Hepatocyte (in vitro differentiated cells): ENCODE measurements around the gene KRTAP1-1. TPM values are rescaled to one million over a fixed set of nuclear protein-coding genes. Genes with fewer than 3 reads are reported as not detected.
"Not testable (repeated sequence)": the region's sequence is repeated elsewhere in the genome, so short reads cannot be mapped to it uniquely, and the experiment has no call there.

ENCODE experiments used
- DNase-seq: peaks from one replicate; pipeline ENCODE4 v3.0.0-alpha.2; 2016; ENCODE audit warnings: low spot score
- H2AFZ ChIP-seq: fragments of 200-600 bp; sonication (generic); 2 replicates; pipeline ENCODE4 v1.6.0; 2016; ENCODE audit warnings: antibody characterized with exemption, mild to moderate bottlenecking
- H3K27ac ChIP-seq: fragments of 200-600 bp; sonication (generic); 2 replicates; pipeline ENCODE4 v1.5.1; 2016; ENCODE audit warnings: mild to moderate bottlenecking
- H3K27me3 ChIP-seq: fragments of 200-600 bp; sonication (generic); 2 replicates; pipeline ENCODE4 v1.6.1; 2016
- H3K36me3 ChIP-seq: fragments of 200-600 bp; sonication (generic); replicated peaks from 2 replicates; pipeline ENCODE4 v1.5.1; 2016; ENCODE audit warnings: low read depth; ENCODE audit not compliant: insufficient read depth
- H3K4me1 ChIP-seq: fragments of 200-600 bp; sonication (generic); 2 replicates; pipeline ENCODE4 v1.5.1; 2016; ENCODE audit warnings: mild to moderate bottlenecking, moderate library complexity; ENCODE audit not compliant: insufficient read depth
- H3K4me2 ChIP-seq: fragments of 200-600 bp; sonication (generic); 2 replicates; pipeline ENCODE4 v1.6.0; 2016
- H3K4me3 ChIP-seq: fragments of 200-600 bp; sonication (generic); 2 replicates; pipeline ENCODE4 v1.5.1; 2016; ENCODE audit warnings: mild to moderate bottlenecking
- H3K79me2 ChIP-seq: fragments of 200-600 bp; sonication (generic); 2 replicates; pipeline ENCODE4 v1.6.0; 2017; ENCODE audit warnings: mild to moderate bottlenecking
- H3K9me2 ChIP-seq: fragments of 200-600 bp; sonication (generic); replicated peaks from 2 replicates; pipeline ENCODE4 v1.6.0; 2017; ENCODE audit warnings: mild to moderate bottlenecking; ENCODE audit not compliant: insufficient read depth
- H3K9me3 ChIP-seq: fragments of 200-600 bp; sonication (generic); 2 replicates; pipeline ENCODE4 v1.5.1; 2016; ENCODE audit warnings: low read depth, mild to moderate bottlenecking
- H4K20me1 ChIP-seq: fragments of 200-600 bp; sonication (generic); 2 replicates; pipeline ENCODE4 v1.6.0; 2016; ENCODE audit warnings: mild to moderate bottlenecking; ENCODE audit not compliant: insufficient read depth, poor library complexity, severe bottlenecking
- CTCF ChIP-seq: fragments of 200-600 bp; sonication (generic); IDR thresholded peaks from 2 replicates; pipeline ENCODE4 v1.5.1; 2016; ENCODE audit warnings: antibody characterized with exemption, mild to moderate bottlenecking; ENCODE audit not compliant: poor library complexity
- EZH2 ChIP-seq: fragments of 200-600 bp; sonication (generic); IDR thresholded peaks from 2 replicates; pipeline ENCODE4 v1.6.1; 2016; ENCODE audit warnings: antibody characterized with exemption, mild to moderate bottlenecking, borderline replicate concordance
- EZH2phosphoT487 ChIP-seq: fragments of 200-600 bp; sonication (generic); IDR thresholded peaks from one replicate; pipeline ENCODE4 v1.6.1; 2018; ENCODE audit warnings: antibody characterized with exemption, mild to moderate bottlenecking, low read depth, moderate library complexity; ENCODE audit not compliant: unreplicated experiment, severe bottlenecking
- WGBS: methylation state at CpG from one replicate; pipeline ENCODE4 v1.1.6; 2016; ENCODE audit warnings: low lambda C conversion rate; ENCODE audit errors: missing lambda C conversion rate; 5-methylcytosine and 5-hydroxymethylcytosine counted together
- polyA plus RNA-seq: library from polyadenylated mRNA; unstranded; fragments of >200 nt; fragmentation: Nextera tagmentation; extraction: Ambion mirVana; gene quantifications from 2 replicates; pipeline ENCODE4 v1.2.1, GENCODE V29; 2016
- total RNA-seq: library from RNA; depleted of rRNA; stranded (reverse); fragments of >200 nt; gene quantifications from 2 replicates; pipeline ENCODE4 v1.2.3, GENCODE V29; 2014

KRTAP1-1 gene
- total and polyA plus RNA-seq, 2 experiments from 2014 or later, result not detected

GRCh38 chr17:41004397-41004796 is 36.9 kb downstream of the KRTAP1-1 start:
- H3K27me3 ChIP-seq, result no peaks in the 10 kb centered on the region
- DNase-seq, result no peak
- peaks cover 8% of the 10 kb centered on the region for H3K4me1 ChIP-seq
- no peak for TF ChIP-seq EZH2phosphoT487
- TF ChIP-seq EZH2, result no peak
- no peak for TF ChIP-seq CTCF
- no peaks in the 10 kb centered on the region for H3K9me2 ChIP-seq
- H3K9me3 ChIP-seq, result no peaks in the 10 kb centered on the region
- no peak overlapping the region for H3K27ac ChIP-seq
- no peak overlapping the region for H3K4me3 ChIP-seq
- H3K4me2 ChIP-seq, result no peak overlapping the region
- H3K79me2 ChIP-seq, result no peaks in the 10 kb centered on the region
- H3K36me3 ChIP-seq, result no peaks in the 10 kb centered on the region
- H4K20me1 ChIP-seq, result no peaks in the 10 kb centered on the region
- 100% methylated on average over 3 of the region's 3 CpGs for WGBS
- no peak overlapping the region for H2AFZ ChIP-seq

- WGBS, result 76% methylated on average over 4 of the region's 4 CpGs
Measured at GRCh38 chr17:41003926-41004325, 37.3 kb downstream of the KRTAP1-1 start.

GRCh38 chr17:41002814-41003213 is 38.4 kb downstream of the KRTAP1-1 start:
- H2AFZ ChIP-seq, result no peak overlapping the region
- no peak overlapping the region for H3K4me2 ChIP-seq
- no peaks in the 10 kb centered on the region for H3K9me3 ChIP-seq
- H3K79me2 ChIP-seq, result no peaks in the 10 kb centered on the region
- H4K20me1 ChIP-seq, result no peaks in the 10 kb centered on the region
- H3K27ac ChIP-seq, result no peak overlapping the region
- H3K36me3 ChIP-seq, result no peaks in the 10 kb centered on the region
- 61% methylated on average over 5 of the region's 5 CpGs for WGBS
- no peak for TF ChIP-seq EZH2phosphoT487
- TF ChIP-seq EZH2, result no peak
- TF ChIP-seq CTCF, result no peak
- no peaks in the 10 kb centered on the region for H3K27me3 ChIP-seq
- H3K4me1 ChIP-seq, result peaks cover 3% of the 10 kb centered on the region
- H3K9me2 ChIP-seq, result no peaks in the 10 kb centered on the region
- no peak overlapping the region for H3K4me3 ChIP-seq
- no peak for DNase-seq

More at GRCh38 chr17:41003926-41004325, 37.3 kb downstream of the KRTAP1-1 start:
- Histone ChIP-seq H3K4me1 (peaks cover 3% of the 10 kb centered on the region), H3K9me3 (no peaks in the 10 kb centered on the region), H2AFZ (no peak overlapping the region), H3K9me2 (no peaks in the 10 kb centered on the region), H3K79me2 (no peaks in the 10 kb centered on the region), H3K36me3 (no peaks in the 10 kb centered on the region), H3K27me3 (no peaks in the 10 kb centered on the region), H3K27ac (no peak overlapping the region), H4K20me1 (no peaks in the 10 kb centered on the region), H3K4me3 (no peak overlapping the region), H3K4me2 (no peak overlapping the region)
- TF ChIP-seq EZH2 (no peak), CTCF (no peak), EZH2phosphoT487 (no peak)
- DNase-seq, result no peak

GRCh38 chr17:41001795-41002194 is 39.5 kb downstream of the KRTAP1-1 start:
- Histone ChIP-seq H3K4me3 (no peak overlapping the region), H3K9me3 (no peaks in the 10 kb centered on the region), H3K79me2 (no peaks in the 10 kb centered on the region), H3K27me3 (peaks cover 4% of the 10 kb centered on the region), H4K20me1 (no peaks in the 10 kb centered on the region), H3K4me2 (no peak overlapping the region), H2AFZ (no peak overlapping the region), H3K27ac (no peak overlapping the region), H3K9me2 (no peaks in the 10 kb centered on the region), H3K36me3 (no peaks in the 10 kb centered on the region), H3K4me1 (peaks cover 3% of the 10 kb centered on the region)
- no peak for DNase-seq
- no peak for TF ChIP-seq EZH2phosphoT487
- TF ChIP-seq EZH2, result no peak
- TF ChIP-seq CTCF, result no peak
- 73% methylated on average over 4 of the region's 4 CpGs for WGBS

GRCh38 chr17:40999563-40999962 is 41.7 kb downstream of the KRTAP1-1 start, which contains the start of gene KRTAP3-2:
TSS of gene KRTAP3-2 (minus strand) at chr17:40999906. CDS start at chr17:40999853, 53 bp downstream.
- not testable (repeated sequence) for H3K4me1 ChIP-seq, H4K20me1 ChIP-seq, H3K9me3 ChIP-seq, H2AFZ ChIP-seq, H3K27ac ChIP-seq, H3K4me2 ChIP-seq, H3K4me3 ChIP-seq, H3K9me2 ChIP-seq, DNase-seq, H3K27me3 ChIP-seq, H3K79me2 ChIP-seq, H3K36me3 ChIP-seq
- WGBS, result 87% methylated on average over 6 of the region's 6 CpGs
